HG02763 (cell line): Measurements from ENCODE around the gene ATF5.
"Not testable (repeated sequence)": the region's sequence is repeated elsewhere in the genome, so short reads cannot be mapped to it uniquely, and the experiment has no call there.

ENCODE experiments used
- ATAC-seq: cut with Tn5 transposase; IDR thresholded peaks from one replicate; pipeline ENCODE4 v1.9.1; 2021; ENCODE audit warnings: mild to moderate bottlenecking, moderate library complexity; ENCODE audit not compliant: unreplicated experiment

The ATF5 gene

GRCh38 chr19:49940482-49940791 lies 11.4 kb downstream of the ATF5 start:
- no peak for ATAC-seq

- ATAC-seq: not testable (repeated sequence)
These were observed 15.6 kb downstream of the ATF5 start for GRCh38 chr19:49944567-49944966.

- ATAC-seq: no peak
These were observed 17.4 kb downstream of the ATF5 start for GRCh38 chr19:49946415-49946814.

GRCh38 chr19:49949742-49950589 lies 21.0 kb downstream of the ATF5 start:
- ATAC-seq: no peak

- ATAC-seq: no peak
These were observed 21.6 kb downstream of the ATF5 start for GRCh38 chr19:49950590-49950948.

GRCh38 chr19:49950956-49951526 lies 22.0 kb downstream of the ATF5 start:
- no peak for ATAC-seq

- ATAC-seq: no peak
These were observed 22.9 kb downstream of the ATF5 start for GRCh38 chr19:49951806-49952478.

- ATAC-seq: no peak
These were observed 23.5 kb downstream of the ATF5 start for GRCh38 chr19:49952479-49952836.

GRCh38 chr19:49952906-49953305 lies 23.9 kb downstream of the ATF5 start:
- no peak for ATAC-seq

- ATAC-seq: no peak
These were observed 24.4 kb downstream of the ATF5 start for GRCh38 chr19:49953416-49953815.

GRCh38 chr19:49954092-49954829 lies 25.3 kb downstream of the ATF5 start:
- ATAC-seq: no peak

- ATAC-seq: no peak
These were observed 25.9 kb downstream of the ATF5 start for GRCh38 chr19:49954933-49955332.

GRCh38 chr19:49956115-49956495 lies 27.1 kb downstream of the ATF5 start:
- no peak for ATAC-seq

- no peak for ATAC-seq
These were observed 28.4 kb downstream of the ATF5 start for GRCh38 chr19:49957262-49957915.

DNA sequence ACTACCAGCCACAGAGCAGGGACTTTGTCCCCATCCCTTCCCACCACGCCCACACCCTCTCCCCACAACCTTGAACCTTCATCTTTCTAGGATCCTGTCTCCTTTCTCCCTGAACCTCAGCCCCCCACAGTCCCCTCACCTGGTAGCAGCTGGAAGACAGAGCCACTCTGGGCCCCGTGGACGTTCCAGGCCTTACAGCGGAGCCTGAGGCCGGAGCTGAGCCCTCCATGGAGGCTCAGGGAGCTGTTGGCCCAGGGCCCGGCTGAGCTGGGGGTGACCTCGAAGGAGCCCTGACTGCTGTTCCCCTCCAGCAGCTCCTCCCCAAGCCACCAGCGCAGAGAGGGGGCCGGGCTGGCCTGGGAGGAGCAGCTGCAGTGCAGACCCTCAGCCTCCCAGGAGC lies 29.1 kb downstream of the ATF5 start:
- ATAC-seq: not testable (repeated sequence)

DNA sequence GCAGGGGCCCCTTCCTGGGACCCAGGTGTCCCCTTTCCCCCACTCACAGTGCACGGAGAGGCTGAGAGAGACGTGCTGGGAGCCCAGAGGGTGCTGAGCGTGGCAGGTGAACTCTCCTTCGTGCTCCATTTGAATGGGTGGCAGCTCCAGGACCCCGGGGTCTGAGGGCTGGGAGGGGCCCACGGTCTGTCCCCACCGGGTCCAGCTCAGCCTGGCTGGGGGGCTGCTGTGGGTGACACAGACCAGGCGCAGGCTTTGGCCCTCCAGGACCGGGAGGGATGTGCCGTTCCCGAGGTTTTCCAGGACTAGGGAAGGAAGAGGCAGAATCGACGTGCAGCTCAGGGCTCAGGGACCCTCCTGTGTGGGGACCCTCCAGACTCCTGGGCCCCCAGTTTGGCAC lies 29.6 kb downstream of the ATF5 start:
- ATAC-seq: not testable (repeated sequence)

DNA sequence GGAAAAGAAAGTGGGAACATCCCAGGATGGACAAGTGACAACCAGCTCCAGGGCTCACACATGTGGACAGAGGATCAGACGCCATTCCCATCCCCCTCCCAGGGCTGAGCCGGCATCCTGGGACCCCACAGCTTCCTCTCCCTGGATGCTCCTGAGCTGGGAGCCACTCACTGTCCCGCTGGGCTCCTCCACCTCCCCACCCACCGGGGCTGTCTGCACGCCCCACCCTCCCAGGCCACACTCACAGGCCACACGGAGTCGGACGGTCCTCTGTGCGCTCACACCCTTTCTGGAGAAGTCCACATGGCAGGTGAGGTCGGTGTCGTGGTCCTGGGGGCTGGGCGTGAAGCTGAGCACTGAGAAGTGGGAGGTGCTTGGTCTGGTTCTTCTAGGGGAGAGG lies 30.9 kb downstream of the ATF5 start:
- not testable (repeated sequence) for ATAC-seq

- ATAC-seq: not testable (repeated sequence)
These were observed 32.0 kb downstream of the ATF5 start, which contains the start of gene SIGLEC11 for GRCh38 chr19:49960980-49961379. Gene SIGLEC11 (minus strand): TSS chr19:49961172. CDS start chr19:49961081, 91 bp downstream.

DNA sequence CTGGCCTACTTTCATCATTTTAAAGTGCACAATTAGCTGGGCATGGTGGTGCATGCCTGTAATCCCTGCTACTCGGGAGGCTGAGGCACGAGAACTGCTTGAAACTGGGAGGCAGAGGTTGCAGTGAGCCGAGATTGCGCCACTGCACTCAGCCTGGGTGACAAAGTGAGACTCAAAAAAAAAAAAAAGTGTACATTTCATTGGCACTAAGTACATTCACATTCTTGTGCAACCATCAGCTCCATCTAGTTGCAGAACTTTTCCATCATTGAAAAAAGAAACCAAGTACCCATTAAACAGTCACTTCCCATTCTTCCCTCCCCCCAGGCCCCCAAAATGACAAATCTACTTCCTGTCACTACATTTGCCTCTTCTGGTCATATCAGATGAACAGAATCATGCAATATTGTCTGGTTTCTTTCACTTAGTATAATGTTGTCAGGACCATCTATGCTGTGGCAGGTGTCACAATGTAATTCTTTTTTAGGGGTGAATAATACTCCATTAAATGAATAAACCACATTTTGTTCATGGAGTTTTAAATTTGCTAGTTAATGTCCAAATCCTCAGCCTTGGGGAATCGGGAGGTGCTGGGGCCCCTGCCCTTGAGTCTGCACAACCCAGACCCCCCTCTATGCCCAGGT lies 39.4 kb downstream of the ATF5 start:
- no peak for ATAC-seq

DNA sequence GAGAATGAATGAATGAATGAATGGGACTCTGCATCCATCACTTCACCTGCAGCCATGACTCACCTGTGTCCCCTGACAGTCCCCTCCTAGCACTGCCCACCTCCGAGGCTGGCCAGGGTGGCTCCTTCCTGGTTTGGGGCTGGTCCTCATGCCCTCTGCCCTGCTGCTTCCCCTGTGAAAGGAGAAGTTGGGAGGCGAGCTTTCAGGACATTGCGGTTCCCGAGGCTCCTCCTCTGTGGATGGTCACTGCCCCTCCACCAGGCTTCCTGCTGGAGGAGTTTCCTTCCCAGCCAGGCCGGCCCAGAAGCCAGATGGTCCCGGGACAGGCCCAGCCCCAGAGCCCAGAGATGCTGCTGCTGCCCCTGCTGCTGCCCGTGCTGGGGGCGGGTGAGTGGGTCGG lies 40.4 kb downstream of the ATF5 start:
- not testable (repeated sequence) for ATAC-seq
